Activated CD8-positive, alpha-beta T cell treated with anti-CD3 and anti-CD28 coated beads for 36 hours (primary cell): Measurements from ENCODE around the gene PNISR. TPM values are rescaled to one million over a fixed set of nuclear protein-coding genes. Genes with fewer than 3 reads are reported as not detected.

Experiments
- ATAC-seq: fragments of 200-7000 bp; cut with Tn5 transposase; one replicate; pipeline ENCODE4 v1.10.0; 2021; ENCODE audit warnings: mild to moderate bottlenecking, moderate library complexity
- CTCF ChIA-PET: fragments of 350-600 bp; sonication (Branson Sonifier 250); formaldehyde crosslinking; loops from one replicate; lab custom pipeline; 2021; ENCODE audit warnings: antibody characterized with exemption; lab: Charles Lee
- POLR2A ChIA-PET: fragments of 350-600 bp; sonication (Branson Sonifier 250); formaldehyde crosslinking; loops from one replicate; lab custom pipeline; 2021; ENCODE audit warnings: antibody characterized with exemption; lab: Charles Lee
- DNase-seq: peaks from one replicate; pipeline ENCODE4 v3.0.0-alpha.2; 2020
- H3K27ac Mint-ChIP-seq: one replicate; pipeline ENCODE4 v1.8.0; 2021; ENCODE audit warnings: mild to moderate bottlenecking, mixed read lengths
- H3K27me3 Mint-ChIP-seq: one replicate; pipeline ENCODE4 v1.8.0; 2021; ENCODE audit warnings: mixed read lengths
- H3K36me3 Mint-ChIP-seq: one replicate; pipeline ENCODE4 v1.8.0; 2021; ENCODE audit warnings: low read depth, mixed read lengths
- H3K4me1 Mint-ChIP-seq: one replicate; pipeline ENCODE4 v1.8.0; 2021; ENCODE audit warnings: low read depth, mixed read lengths
- H3K4me3 Mint-ChIP-seq: one replicate; pipeline ENCODE4 v1.8.0; 2021; ENCODE audit warnings: mild to moderate bottlenecking, moderate library complexity, mixed read lengths
- H3K9me3 Mint-ChIP-seq: one replicate; pipeline ENCODE4 v1.8.0; 2021; ENCODE audit warnings: mixed read lengths
- intact Hi-C: fragments of 100-400 bp; cut with micrococcal nuclease; formaldehyde crosslinking; loops from one replicate; pipeline ENCODE4 v1.10.0; 2022
- total RNA-seq, 2 experiments: library from RNA; stranded (reverse); gene quantifications; one replicate each; pipeline ENCODE4 v1.2.3, GENCODE V29; 2021
- TF ChIP-seq, protein P1 (sequence below): fragments of 200-600 bp; IDR thresholded peaks from one replicate; pipeline ENCODE4 v1.8.0; 2022; ENCODE audit warnings: antibody characterized with exemption, mild to moderate bottlenecking

PNISR gene
- total RNA-seq, 2 experiments from 2014 or later = 121 to 126 TPM

DNA sequence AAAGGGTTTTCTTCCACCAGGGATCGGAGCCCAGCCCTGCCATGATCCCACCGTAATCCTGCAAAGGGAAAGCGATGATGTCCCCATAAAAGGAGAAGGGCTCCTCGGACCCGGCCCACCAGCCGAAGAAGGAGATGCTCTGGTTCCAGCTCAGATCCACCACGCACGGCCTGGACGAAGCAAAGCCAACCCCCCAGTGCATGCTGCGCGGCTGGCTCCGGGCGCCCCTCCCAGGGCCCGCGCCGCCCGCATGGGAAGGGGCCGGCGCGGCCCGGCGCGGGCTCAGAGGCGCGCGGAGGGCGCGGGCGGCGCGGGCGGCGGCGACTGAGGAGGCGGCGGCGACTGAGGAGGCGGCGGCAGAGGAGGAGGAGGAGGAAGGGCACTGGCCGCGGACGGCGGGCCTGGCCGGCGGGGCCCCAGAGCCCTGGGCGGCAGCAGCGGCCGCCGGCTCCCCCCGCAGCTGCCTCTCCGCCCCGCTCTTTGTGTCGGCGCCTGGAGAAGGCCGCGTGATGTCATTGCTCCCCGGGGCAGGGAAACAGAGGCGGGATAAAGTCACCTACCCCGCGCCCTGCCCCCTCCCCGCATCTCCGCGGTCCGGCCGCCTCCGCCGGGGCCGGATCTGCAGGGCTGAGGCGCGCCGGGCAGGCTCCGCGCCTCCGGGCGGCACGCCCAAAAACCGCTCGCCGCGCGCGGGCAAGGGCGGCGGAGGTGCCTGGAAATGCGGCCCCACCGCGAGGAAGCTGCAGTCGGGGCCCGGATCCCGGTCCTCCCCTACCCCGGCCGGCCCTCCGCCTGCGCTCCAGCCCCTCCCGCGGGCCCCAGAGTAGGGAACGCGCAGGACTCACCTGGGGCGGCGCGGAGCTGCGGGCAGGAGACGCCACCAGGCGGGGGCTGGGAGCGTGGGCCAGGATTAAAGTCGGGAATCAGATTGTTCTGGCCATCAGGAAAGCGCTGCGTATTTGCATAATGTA is 75.7 kb downstream of the PNISR start, which contains the start of gene FAXC:
TSS of gene FAXC (minus strand) at position 504 of the 971 bp plus-strand sequence. CDS start at position 202, 302 bp downstream.
- POLR2A ChIA-PET = no interaction called here
- CTCF ChIA-PET = interaction anchor here (2.8 kb wide), 1 partner anchor 19 kb away, joined by 13 read pairs; no protein-coding TSS in a partner anchor
- ATAC-seq = peak; percentile 49

DNA sequence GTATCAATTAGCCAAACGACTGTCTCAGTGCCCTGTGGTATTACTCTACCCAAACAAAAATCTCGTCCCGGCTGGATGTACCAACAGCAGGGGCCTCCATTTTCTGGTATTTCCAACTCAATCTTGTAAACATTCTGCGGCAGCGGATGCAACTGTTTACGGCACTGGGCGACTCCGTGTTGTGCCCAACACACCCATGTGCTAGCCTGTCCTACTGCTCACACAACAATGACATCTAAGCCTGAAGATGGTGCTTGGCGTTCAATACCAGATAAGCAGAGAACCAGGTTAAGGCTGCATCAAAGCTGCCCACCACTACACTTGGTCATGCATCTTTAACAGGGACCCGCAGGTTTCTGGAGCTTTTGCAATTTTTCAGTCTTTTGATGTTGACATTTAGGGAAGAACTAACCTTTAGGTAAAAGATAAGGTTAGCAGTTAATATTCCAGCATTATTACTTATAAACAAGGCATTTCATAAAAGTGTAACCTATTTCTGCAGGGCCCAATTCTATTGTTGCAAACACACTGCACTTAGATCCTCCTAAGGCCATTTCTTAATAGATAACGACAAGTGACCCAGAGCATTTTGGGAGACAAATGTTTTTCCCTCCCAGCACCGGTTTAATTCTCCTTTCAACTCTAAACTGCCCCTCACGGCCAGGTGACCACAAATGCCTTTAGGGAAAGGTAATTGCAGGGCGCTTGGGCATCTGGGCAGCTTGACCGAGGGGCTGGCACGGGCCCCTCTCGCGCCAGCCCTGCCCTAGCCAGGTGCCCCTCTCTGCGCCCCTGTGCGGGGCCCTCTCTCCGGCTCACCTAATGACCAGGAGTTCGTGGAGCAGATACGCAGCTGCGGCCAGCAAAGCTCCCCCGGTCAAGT is 76.6 kb downstream of the PNISR start:
- ChIA-PET POLR2A (interaction anchor here (0.6 kb wide), 1 partner anchor 428 kb away, joined by 3 read pairs; no protein-coding TSS in a partner anchor), CTCF (interaction anchor here (2.8 kb wide), 1 partner anchor 18 kb away, joined by 13 read pairs; no protein-coding TSS in a partner anchor)
- H3K36me3 Mint-ChIP-seq = no peaks in the 10 kb centered on the region
- H3K4me3 Mint-ChIP-seq = peak overlapping the region; percentile 22
- intact Hi-C loops = no loop called here
- H3K4me1 Mint-ChIP-seq = peaks cover 5% of the 10 kb centered on the region
- ATAC-seq (no peak), DNase-seq (no peak)
- TF ChIP-seq, protein P1, sequence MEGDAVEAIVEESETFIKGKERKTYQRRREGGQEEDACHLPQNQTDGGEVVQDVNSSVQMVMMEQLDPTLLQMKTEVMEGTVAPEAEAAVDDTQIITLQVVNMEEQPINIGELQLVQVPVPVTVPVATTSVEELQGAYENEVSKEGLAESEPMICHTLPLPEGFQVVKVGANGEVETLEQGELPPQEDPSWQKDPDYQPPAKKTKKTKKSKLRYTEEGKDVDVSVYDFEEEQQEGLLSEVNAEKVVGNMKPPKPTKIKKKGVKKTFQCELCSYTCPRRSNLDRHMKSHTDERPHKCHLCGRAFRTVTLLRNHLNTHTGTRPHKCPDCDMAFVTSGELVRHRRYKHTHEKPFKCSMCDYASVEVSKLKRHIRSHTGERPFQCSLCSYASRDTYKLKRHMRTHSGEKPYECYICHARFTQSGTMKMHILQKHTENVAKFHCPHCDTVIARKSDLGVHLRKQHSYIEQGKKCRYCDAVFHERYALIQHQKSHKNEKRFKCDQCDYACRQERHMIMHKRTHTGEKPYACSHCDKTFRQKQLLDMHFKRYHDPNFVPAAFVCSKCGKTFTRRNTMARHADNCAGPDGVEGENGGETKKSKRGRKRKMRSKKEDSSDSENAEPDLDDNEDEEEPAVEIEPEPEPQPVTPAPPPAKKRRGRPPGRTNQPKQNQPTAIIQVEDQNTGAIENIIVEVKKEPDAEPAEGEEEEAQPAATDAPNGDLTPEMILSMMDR = no peak
- no peak overlapping the region for H3K27ac Mint-ChIP-seq
- H3K27me3 Mint-ChIP-seq = peaks cover 56% of the 10 kb centered on the region
- H3K9me3 Mint-ChIP-seq = no peaks in the 10 kb centered on the region

More for the DNA sequence above, 75.7 kb downstream of the PNISR start, which contains the start of gene FAXC:
- H3K36me3 Mint-ChIP-seq = no peaks in the 10 kb centered on the region
- peak; percentile 12 for DNase-seq
- H3K9me3 Mint-ChIP-seq = no peaks in the 10 kb centered on the region
- H3K27me3 Mint-ChIP-seq = peaks cover 53% of the 10 kb centered on the region
- intact Hi-C loops = no loop called here
- H3K4me3 Mint-ChIP-seq = peak within 1 kb of the TSS; percentile 22
- TF ChIP-seq, protein P1 = no peak
- peaks cover 2% of the 10 kb centered on the region for H3K4me1 Mint-ChIP-seq
- no peak within 1 kb of the TSS for H3K27ac Mint-ChIP-seq

Other genes with a start within 250 kb of the PNISR start
- gene FAXC, start 75.6 kb downstream of the PNISR start, total RNA-seq = not detected
- gene COQ3, start 31.1 kb downstream of the PNISR start, total RNA-seq = 10 to 100 TPM; 20.8 to 24.9 TPM
- gene USP45, start 90.1 kb upstream of the PNISR start, total RNA-seq = 10 to 100 TPM; 26.5 to 28.1 TPM
- 10 to 100 TPM; 72.3 to 75.4 TPM for gene CCNC, start 143.4 kb upstream of the PNISR start, total RNA-seq
- gene PRDM13, start 181.5 kb upstream of the PNISR start, total RNA-seq = not detected